Epithelial cell of esophagus (primary cell): Measurements from ENCODE around the gene TUBB1.

Experiments
- DNase-seq: peaks from one replicate; pipeline ENCODE4 v3.0.0; 2010; ENCODE audit warnings: low read depth
- H3K4me3 ChIP-seq: 2 replicates; pipeline ENCODE4 v1.5.1; 2011; ENCODE audit warnings: mild to moderate bottlenecking, low read length, control low read depth
- TF ChIP-seq, protein P1 (sequence below): IDR thresholded peaks from 2 replicates; pipeline ENCODE4 v1.5.1; 2011; ENCODE audit warnings: low read depth, mild to moderate bottlenecking, low read length, control low read depth, inconsistent platforms; ENCODE audit not compliant: insufficient read depth; ENCODE audit errors: missing control alignments

TUBB1 gene

DNA sequence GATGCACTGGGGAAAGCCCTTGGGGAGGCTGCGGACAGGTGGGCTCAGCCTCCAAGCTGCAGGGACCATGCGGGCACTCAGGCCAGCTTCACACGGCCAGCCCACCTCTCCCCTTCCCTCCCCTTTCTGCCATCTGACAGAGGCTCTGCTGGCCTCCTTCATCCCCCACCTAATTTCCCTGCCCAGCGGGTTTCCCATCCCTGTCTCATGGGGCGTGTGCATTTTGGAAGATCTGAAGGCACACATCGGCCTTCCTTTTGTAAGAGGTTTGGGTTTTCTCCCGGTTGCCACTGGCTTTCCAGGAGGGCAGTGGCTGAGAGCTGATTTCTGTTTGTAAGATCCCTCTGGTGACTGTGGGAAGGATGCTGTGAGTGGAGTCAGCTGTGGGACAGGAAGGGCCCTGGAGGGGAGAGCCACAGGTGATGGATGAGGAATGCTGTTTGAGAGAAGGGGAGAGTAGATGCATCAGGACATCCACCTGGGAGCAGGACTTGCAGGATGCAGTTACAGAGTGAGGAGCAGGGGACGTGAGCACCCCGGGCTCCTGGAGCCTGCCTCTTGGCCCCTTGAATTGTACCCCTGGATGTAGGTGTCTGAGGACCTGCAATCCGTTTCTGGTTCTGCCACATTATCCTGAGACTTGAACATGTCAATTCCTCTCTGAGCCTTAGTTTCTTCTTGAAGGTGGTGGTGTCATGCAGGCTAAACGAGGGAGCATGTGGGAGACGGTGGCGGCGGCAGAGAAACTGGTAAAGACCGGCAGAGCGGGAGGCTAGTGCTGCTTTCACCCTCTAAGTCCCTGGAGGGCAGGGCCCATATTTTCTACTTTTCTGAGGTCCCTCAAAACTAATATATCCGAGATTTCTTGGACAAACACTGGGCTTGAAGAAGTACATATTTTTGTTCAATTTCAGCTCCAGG, 5.9 kb upstream of the TUBB1 start:
- DNase-seq, result no peak
- no peak overlapping the region for H3K4me3 ChIP-seq
- TF ChIP-seq, protein P1, sequence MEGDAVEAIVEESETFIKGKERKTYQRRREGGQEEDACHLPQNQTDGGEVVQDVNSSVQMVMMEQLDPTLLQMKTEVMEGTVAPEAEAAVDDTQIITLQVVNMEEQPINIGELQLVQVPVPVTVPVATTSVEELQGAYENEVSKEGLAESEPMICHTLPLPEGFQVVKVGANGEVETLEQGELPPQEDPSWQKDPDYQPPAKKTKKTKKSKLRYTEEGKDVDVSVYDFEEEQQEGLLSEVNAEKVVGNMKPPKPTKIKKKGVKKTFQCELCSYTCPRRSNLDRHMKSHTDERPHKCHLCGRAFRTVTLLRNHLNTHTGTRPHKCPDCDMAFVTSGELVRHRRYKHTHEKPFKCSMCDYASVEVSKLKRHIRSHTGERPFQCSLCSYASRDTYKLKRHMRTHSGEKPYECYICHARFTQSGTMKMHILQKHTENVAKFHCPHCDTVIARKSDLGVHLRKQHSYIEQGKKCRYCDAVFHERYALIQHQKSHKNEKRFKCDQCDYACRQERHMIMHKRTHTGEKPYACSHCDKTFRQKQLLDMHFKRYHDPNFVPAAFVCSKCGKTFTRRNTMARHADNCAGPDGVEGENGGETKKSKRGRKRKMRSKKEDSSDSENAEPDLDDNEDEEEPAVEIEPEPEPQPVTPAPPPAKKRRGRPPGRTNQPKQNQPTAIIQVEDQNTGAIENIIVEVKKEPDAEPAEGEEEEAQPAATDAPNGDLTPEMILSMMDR, result no peak

DNA sequence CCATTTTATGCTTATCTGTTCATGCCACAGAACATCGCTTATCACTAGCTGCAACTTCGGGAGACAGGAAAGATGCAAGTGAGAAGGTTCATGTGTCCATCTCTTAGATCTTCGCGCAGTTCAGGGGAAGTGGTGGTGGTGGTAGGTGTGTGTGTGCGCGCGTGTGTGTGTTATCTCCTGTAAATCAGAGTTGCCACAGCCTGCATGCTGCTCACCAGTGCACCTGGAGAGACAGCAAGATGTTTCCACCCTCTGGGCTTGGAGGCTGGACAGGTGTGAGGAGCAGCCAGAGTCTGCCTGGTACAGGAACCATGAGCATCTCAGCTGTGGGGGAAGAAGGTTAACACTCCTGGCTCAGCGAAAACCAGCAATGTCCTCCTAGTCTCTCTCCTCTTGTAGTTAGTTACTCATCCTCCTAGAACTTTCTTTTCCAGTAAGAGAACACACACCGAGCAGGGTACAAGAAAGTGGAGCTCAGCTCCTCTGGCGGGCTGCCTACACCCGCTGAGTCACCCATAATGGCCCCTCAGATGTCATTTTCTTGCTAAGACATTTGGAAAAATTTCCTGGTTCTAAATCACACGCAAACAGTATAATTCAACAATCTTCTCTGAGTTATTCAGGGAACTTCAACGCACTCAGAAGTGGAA, 5.1 kb upstream of the TUBB1 start:
- TF ChIP-seq, protein P1, result no peak
- no peak overlapping the region for H3K4me3 ChIP-seq
- DNase-seq, result no peak

DNA sequence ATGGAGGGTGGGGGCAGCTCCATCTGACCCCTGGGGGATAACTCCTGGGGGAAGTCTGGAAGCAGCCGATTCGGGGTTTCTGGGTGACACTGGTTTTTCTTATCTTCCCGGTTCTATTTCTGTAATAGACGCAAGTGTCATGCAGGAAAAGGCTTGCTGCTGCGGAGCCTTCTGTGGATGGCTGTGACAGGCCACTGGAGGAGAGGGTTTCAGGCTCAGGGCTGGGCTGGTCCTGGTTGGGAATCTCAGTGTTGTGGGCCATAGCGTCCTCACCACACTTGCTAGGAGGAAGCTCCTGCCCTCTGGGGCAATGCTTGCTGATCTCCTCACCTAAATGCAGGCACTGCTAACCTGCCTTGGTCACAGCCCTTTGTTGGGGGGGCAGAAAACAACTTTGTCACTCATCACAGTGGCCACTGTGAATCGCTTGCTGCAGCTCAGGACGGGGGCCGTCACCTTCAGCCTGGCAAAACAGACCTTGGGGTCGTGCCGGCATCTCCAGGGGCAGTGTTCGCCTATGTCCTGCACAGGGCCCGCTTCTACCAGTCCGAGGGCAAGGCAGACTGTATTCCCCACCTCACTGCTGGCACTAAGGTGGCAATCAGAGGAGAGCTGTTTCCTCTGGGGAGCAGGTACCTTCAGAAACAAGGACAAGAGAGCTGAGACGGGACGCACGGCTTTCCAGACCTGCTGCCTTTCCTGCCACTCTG, 4.4 kb upstream of the TUBB1 start:
- DNase-seq, result no peak
- TF ChIP-seq, protein P1, result no peak
- no peak overlapping the region for H3K4me3 ChIP-seq

DNA sequence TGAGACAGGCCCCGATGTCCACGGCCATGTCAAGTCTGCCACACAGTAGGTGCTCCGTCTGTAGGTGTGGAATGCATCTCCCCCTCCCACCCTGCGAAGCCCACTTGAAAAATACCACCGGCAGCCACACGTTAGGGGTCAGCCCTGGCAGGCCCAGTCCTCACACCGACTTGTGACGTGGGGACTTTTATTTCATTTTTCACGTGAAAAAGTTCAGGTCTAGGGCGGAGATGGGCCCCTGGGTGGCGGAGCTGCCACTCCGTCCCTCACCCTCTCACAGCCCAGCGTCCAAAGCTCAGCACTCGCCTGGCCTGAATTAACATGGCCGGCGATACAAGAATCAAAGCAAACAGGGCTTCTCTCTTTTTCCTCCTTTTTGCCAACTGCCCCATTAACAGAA, 3.8 kb upstream of the TUBB1 start:
- no peak for DNase-seq
- TF ChIP-seq, protein P1, result no peak
- H3K4me3 ChIP-seq, result no peak overlapping the region

DNA sequence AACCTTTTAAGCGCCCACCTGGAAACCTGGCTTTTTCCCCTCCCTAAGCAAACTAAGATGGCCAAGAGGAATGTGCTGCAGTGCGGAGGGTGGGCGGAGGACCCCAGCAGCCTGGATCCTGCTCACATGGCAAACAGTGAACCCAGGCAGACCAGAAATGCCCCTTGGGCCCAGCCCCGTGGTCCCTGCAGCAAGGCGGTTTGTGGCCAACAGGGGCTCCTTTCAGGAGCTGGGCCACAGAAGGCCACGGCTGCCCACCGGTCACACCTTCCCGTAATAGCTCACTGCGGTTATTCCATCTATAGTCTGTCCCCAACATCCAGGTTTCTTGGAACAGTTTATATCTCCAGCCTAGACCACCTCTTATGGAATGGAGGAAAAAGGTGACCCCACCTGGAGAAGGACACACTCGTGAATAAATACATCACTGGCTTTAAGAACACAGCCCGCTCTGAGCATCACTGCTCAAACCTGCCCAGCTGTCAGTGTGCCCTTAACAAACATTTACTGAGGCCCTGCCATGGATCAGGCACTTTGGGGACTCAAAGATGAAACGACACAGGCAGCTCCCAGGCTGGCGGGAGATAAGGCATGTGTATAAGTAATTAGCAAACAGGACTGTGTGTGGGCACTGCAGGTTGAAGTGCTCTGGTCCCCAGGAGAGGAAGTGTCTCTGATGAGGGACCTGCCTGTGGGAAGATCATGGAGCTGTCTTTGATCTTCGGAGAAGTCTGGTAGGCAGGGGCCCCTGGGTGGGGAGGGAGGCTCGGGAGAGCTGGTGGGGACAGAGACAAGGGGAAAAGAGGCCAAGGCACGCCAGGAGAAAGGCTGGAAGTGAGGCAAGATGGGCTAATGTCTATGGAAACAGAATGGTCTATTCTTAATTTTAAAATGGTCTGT, 3.2 kb upstream of the TUBB1 start:
- no peak overlapping the region for H3K4me3 ChIP-seq
- TF ChIP-seq, protein P1, result no peak
- no peak for DNase-seq

DNA sequence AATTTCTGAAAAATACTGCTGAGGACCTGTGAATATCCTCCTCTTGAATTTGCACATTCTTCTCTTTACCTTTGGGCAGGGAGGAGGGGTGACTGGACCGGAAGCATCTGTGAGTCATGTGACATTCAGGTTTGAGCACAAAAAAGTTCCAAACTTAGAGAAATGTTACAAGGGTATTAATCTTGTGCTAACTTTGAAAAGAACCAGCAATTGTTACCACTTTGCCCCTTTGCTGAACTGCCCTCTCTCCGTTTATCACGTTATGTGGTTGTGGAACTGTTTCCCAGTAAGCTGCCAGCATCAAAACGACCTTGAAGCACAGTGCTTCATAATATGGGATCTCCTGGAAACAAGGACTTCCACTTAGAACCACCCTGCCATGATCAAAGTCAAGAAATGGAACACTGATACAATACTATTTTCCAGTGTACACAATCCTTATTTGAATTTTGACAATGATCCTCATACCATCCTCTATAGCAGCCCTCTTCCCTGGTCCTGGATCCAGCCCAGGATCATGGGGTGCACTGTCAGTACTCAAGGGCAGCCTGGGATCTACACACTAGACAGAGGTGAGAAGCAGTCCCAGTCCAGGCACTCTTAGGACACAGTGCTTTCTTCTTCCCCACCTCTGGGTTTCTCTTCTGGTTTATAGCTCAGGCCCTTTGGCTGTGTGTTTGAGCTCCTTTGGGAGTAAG, 2.3 kb upstream of the TUBB1 start:
- TF ChIP-seq, protein P1, result no peak
- H3K4me3 ChIP-seq, result no peak overlapping the region
- peak; percentile 42 for DNase-seq
